ENCODE results near the gene PIH1D1. TPM values are rescaled to one million over a fixed set of nuclear protein-coding genes. Genes with fewer than 3 reads are reported as not detected.

The PIH1D1 gene
- total and polyA plus RNA-seq, 2 of the 8 experiments (the other 6 are each of a cell fraction or from before 2014, with no cell fraction given): 146 to 195 TPM

- no peak overlapping the region for H3K56ac ChIP-seq (replicated peaks; ENCODE audit: insufficient read length, low read depth, low read length)
- no peak overlapping the region for H4K8ac ChIP-seq (ENCODE audit: extremely low read depth, insufficient read depth, low read length)
- peaks cover 0 to 7% (median 4%) of the 10 kb centered on the region in 4 experiments; a peak in 4 of 7 replicates for H3K4me1 ChIP-seq (replicated peaks in 1 of 4; ENCODE audit: control insufficient read depth in 3 of 4, insufficient read depth in 4 of 4, low read length in 3 of 4)
- no peak overlapping the region for H2BK15ac ChIP-seq (ENCODE audit: low read length)
- H3K4me3 ChIP-seq (ENCODE audit: extremely low read depth in 1 of 4, insufficient read depth in 2 of 4, low read depth in 3 of 4, low read length in 4 of 4): peak overlapping the region; percentile 36 to 57 (median 44); a peak in 6 of 8 replicates
- peak overlapping the region; percentile 53 to 73 for H3K4me2 ChIP-seq (ENCODE audit: insufficient read depth in 1 of 2, low read depth in 2 of 2, low read length in 2 of 2)
- CTCF ChIA-PET (ENCODE audit: partially characterized antibody): interaction anchor here (0.9 to 7.9 kb wide), 14 partner anchors 12 to 716 kb away, joined by 3 to 88 read pairs (median 4); partner anchors contain the start of genes GFY and PTH2
- peak overlapping the region; percentile 55; the same call in 1 of the 2 replicates for H2BK5ac ChIP-seq (ENCODE audit: low read depth, low read length)
- H4K91ac ChIP-seq (replicated peaks; ENCODE audit: insufficient read length, low read length): no peak overlapping the region
- no peaks in the 10 kb centered on the region for H3K79me1 ChIP-seq (ENCODE audit: low read depth, low read length)
- no peak overlapping the region for H3K27ac ChIP-seq (ENCODE audit: low read depth, low read length)
- H2BK120ac ChIP-seq (replicated peaks; ENCODE audit: low read depth, low read length): no peak overlapping the region
- peaks cover 5 to 9% (median 7%) of the 10 kb centered on the region in 4 experiments; a peak in 6 of 8 replicates for H3K36me3 ChIP-seq (ENCODE audit: control insufficient read depth in 2 of 4, insufficient read depth in 4 of 4, low read length in 3 of 4)
- peaks cover 3 to 6% of the 10 kb centered on the region in 2 experiments for H4K20me1 ChIP-seq (replicated peaks in 1 of 2; ENCODE audit: control insufficient read depth in 1 of 2, insufficient read depth in 2 of 2, low read length in 2 of 2)
- H2BK12ac ChIP-seq (ENCODE audit: low read depth, low read length): peak overlapping the region; percentile 63; the same call in 1 of the 2 replicates
- no peak overlapping the region; the same call in none of the 2 replicates for H3K18ac ChIP-seq (ENCODE audit: extremely low read depth, low read length)
- POLR2A ChIA-PET (ENCODE audit: partially characterized antibody): interaction anchor here (1.0 to 4.1 kb wide), 7 partner anchors 8 to 235 kb away, joined by 3 to 13 read pairs (median 3); partner anchors contain the start of genes ALDH16A1, PIH1D1 and PRMT1
- no peak overlapping the region for H3K14ac ChIP-seq (ENCODE audit: insufficient read length)
- peaks cover 20 to 37% (median 35%) of the 10 kb centered on the region in 4 experiments for H3K27me3 ChIP-seq (replicated peaks in 1 of 4; ENCODE audit: control insufficient read depth in 3 of 4, extremely low read depth in 1 of 4, insufficient read depth in 3 of 4, low read length in 3 of 4)
- no peak for DNase-seq (ENCODE audit: low read depth in 1 of 2, low spot score in 2 of 2)
- 0% methylated on average over 6 of the region's 11 CpGs; no CpG with 5 or more reads in 1 of the 2 experiments for WGBS, 2 experiments (ENCODE audit: extremely low coverage in 1 of 2, insufficient coverage in 1 of 2, insufficient read length in 1 of 2, insufficient replicate concordance in 2 of 2, low coverage in 1 of 2, low lambda C conversion rate in 2 of 2, missing lambda C conversion rate in 1 of 2)
- H3K4ac ChIP-seq (replicated peaks; ENCODE audit: insufficient read length, low read depth, low read length): no peak overlapping the region
- H3K9me3 ChIP-seq (ENCODE audit: insufficient read depth in 2 of 2, low read depth in 1 of 2, low read length in 1 of 2): no peaks in the 10 kb centered on the region
- H4K5ac ChIP-seq (ENCODE audit: insufficient read length, low read depth, low read length): no peak overlapping the region
- H2AFZ ChIP-seq (ENCODE audit: low read length): peak overlapping the region; percentile 95; the same call in 1 of the 2 replicates
- FAIRE-seq: peak; percentile 68
- 0 out of 7 replicates have a peak overlapping the region, but pooled peaks of 1 of the 4 experiments have one; percentile 13 for H3K9ac ChIP-seq (replicated peaks in 1 of 4; ENCODE audit: extremely low read depth in 1 of 4, low read depth in 3 of 4, low read length in 3 of 4)
- no peak overlapping the region for H2BK20ac ChIP-seq (ENCODE audit: low read length)
- no peak overlapping the region for H2AK5ac ChIP-seq (ENCODE audit: low read depth, low read length)
- H3K23me2 ChIP-seq (ENCODE audit: low read depth, low read length): peaks cover 18% of the 10 kb centered on the region; the same call in 1 of the 2 replicates
- no peaks in the 10 kb centered on the region for H3K79me2 ChIP-seq (ENCODE audit: control insufficient read depth in 1 of 2, insufficient read depth in 2 of 2, low read length in 2 of 2)
- no peak overlapping the region for H3K23ac ChIP-seq (ENCODE audit: insufficient read length)
- TF ChIP-seq TEAD4 (IDR thresholded peaks at IDR 0.05; ENCODE audit: low read depth, low read length) (no peak), TAF1 (IDR thresholded peaks at IDR 0.05; ENCODE audit: low read depth, low read length) (no peak), CHD2 (IDR thresholded peaks at IDR 0.05; ENCODE audit: low read length) (no peak)
These were observed 9.3 kb downstream of the PIH1D1 start for GRCh38 chr19:49442354-49442753.

Data from H1 (cell line).